NCI-H146 treated with DMSO at 0.1 percent for 48 hours (cell line): ENCODE results near the gene TNIK.
"Not testable (repeated sequence)": the region's sequence is repeated elsewhere in the genome, so short reads cannot be mapped to it uniquely, and the experiment has no call there.

Source experiments
- DNase-seq: peaks from one replicate; lab custom pipeline; 2025; ENCODE audit not compliant: unreplicated experiment; lab: John Stamatoyannopoulos, UW

The TNIK gene

DNA sequence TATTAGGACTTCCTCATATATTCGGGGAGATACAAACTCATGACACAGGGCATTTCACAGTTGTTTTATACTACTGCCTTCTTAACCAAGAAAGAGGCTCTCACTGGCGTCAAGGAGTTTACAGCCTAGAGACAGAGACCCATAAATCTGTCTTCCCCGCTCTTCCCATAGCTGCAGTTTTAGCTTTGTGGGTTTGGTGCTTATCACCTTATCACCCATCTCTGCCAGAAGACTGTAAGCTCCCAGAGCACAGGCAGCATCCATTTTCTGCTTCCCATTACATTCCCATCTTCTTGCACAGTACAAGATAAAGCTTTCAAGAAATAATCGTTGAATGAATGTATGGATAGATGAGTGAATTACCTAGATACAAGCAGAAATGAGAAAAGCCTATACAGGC, 144.3 kb downstream of the TNIK start:
- DNase-seq: no peak

DNA sequence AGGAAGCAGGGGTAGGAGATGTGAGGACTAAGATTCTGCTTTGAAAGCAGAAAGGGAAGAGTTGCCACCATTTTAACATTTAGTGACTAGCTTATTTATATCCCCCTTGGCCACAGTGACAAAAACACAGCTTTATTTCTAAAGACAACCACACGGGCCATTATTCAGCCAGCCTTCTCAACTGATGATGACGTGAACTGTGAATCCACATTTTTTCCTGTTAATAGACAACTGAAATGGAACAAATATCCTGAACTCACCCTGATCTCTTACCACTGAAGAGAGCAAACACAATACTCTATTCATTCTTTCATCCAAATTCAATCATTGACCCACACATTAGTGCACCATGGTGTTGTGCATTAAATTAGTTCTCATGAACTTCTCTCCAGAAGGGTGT, 145.1 kb downstream of the TNIK start:
- DNase-seq: no peak

DNA sequence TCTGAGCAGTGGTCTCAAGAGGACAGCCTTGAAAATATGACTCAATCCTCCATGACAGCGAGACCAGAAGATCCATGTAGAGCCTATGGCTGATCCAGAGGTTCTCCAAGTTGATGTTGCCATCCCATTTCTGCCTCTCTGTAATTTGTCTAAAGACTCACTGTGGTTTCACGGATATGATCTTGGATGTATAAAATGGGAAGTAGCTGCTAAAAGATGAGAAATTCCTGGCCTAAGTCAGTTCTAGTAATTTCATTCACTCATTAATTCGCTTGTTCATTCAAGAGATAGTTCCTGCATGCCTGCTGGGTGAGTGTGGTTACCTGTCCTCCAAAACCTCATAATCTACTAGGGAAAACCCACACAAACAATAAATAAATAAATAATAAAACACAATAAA, 145.9 kb downstream of the TNIK start:
- DNase-seq: no peak

DNA sequence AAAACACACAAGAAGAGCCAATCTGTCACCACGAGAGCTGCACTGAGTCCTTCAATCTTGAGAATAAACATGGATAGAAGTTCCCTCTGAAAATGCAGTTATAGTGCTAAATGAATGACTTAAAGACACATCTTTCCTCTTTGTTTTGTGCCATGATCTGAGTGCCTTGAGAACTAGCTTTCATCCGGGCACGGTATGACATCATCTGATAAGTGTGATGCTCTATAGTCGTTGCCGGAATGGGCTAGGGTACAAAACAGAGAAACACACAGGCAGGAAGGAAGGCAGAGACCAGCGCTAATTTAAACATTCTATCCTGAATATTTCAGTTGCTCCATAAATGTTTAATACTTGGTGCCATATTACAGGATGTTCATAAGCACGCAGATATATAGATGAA, 146.5 kb downstream of the TNIK start:
- DNase-seq: no peak

DNA sequence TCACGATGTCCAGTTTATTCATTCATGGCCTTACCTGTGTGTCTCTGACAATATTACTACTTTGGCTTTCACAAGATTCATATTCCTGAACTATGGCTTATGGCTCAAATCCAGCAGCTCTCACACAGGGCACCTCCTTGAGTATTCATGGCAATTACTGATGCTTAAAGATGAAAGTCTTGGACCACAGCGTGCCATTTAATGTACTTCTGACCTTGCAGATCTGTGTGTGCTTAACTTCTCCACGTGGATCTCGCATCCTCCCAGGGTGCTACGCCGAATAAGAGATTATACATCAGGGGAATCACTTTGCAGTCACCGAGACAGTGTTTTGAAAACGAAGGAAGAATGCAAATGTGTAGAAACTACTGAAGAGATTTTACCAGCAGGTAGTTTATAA, 147.5 kb downstream of the TNIK start:
- DNase-seq: no peak

DNA sequence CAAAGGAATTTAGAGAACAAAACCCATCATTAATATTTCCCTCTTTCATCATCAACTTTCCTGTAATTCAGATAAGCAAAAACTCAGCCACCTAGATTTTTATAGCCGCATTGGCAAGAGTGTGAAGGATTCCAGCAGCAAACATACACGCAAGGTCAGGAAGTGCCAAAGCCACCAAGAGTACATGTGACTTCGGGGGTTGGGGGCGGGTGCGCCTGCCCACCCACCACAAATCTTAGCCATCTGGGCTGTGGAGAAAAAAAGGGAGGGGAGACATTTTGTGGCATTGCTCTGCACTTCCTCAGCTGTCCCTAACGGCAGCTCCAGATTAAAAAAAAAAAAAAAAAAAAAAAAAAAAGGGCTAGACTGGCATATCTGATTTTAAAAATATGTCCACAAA, 148.4 kb downstream of the TNIK start:
- no peak for DNase-seq

DNA sequence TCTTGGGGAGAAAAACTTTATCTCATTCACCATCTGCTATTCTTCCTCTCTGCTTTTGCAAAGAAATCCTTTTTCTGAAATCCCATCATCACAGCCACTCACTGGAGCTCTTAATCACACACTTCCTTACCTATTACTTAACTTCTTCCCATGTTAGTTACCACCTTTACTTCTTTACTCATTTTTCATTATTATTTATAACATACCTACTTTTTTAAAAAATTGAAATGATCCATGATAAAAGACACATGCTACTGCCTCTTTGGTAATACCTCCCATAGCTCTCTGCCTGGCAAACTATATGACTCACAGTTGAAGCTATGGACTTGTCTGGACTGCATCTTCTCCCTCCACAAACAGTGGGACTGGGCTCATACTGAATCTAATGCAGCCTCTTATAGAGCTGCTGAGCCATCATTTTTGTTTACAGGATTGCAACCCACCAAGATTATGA, 150.3 kb downstream of the TNIK start:
- DNase-seq: no peak

DNA sequence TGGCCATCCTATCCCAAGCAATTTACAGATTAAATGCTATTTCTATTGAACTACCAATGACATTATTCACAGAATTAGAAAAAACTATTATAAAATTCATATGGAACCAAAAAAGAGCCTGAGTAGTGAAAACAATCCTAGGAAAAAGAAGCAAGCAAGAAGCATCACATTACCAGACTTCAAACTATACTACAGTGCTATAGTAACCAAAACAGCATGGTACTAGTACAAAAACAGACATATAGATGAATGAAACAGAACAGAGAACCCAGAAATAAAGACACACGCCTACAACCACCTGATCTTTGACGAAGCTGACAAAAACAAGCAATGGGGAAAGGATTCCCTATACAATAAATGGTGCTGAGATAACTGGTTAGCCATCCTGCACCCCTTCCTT, 152.2 kb downstream of the TNIK start:
- DNase-seq: no peak

DNA sequence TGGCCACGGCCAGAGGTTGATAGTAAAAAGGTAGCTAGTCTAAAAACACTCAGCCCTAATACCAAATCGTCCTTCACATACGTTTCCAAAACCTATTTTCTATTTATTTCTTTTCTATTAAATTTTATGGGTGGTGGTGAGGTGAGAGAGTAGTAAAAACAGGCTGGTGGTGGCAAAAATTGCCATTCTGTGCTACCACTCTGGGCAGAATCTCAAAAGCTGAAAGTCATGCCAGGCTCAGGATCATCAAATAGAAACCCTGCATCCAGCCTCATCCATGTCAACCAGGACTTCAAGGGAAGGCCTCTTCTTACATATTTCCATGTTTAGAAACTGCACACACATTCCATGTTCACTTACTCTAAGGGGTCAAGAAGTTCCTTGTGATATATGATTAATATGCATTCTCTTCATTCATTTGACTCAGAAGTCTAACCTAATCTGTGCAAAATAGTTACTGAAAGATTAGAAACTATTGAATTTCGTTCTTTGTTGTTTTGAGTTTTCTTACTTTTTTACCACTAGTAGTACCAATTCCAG, 153.1 kb downstream of the TNIK start:
- no peak for DNase-seq

DNA sequence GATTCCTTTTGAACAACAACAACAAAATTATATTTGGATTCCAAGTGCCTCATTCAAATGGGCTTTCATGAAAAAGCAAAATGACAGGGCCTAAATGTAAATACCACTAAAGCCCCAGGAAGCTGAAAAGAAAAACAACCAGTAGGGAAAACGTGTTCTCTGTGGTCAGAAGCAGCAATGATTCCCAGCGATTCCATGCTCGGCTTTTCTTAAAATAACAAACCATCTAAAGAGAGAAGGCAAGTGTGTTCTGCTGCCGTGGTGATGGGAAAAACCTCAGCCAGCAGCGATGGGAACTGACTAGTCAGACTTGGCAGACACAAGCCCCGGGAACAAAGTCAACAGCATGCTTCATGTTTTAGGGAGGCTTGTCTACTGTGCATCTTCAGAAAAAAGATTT, 153.6 kb downstream of the TNIK start:
- no peak for DNase-seq

DNA sequence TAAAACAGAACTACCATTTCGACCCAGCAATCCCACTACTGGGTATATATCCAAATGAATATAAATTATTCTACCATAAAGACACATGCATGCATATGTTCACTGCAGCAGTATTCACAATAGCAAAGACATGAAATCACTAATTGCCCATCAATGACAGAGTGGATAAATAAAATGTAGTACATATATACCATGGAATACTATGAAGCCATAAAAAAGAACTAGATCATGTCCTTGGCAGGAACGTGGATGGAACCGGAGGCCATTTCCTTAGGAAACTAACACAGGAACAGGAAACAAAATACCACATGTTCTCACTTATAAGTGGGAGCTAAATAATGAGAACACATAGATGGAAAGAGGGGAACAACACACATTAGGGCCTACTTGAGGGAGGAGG, 154.4 kb downstream of the TNIK start:
- DNase-seq: not testable (repeated sequence)

DNA sequence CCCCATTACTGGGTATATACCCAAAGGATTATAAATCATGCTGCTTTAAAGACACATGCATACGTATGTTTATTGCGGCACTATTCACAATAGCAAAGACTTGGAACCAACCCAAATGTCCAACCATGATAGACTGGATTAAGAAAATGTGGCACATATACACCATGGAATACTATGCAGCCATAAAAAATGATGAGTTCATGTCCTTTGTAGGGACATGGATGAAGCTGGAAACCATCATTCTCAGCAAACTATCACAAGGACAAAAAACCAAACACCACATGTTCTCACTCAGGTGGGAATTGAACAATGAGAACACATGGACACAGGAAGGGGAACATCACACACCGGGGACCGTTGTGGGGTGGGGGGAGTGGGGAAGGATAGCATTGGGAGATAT, 155.7 kb downstream of the TNIK start:
- DNase-seq: not testable (repeated sequence)

DNA sequence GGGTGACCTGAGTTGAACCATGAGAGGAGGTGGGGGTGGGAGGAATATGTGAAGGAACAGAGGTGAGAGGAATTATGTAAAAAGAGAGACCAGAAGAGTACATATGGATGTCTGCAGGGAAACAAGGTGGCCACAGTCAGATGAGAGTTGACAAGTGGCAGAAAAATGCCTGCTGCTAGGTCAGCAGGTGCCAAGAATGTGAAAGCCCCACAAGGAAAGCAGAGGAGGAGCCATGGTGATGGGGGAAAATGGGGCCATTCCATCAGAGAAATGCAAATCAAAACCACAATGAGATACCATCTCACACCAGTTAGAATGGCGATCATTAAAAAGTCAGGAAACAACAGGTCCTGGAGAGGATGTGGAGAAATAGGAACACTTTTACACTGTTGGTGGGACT, 156.2 kb downstream of the TNIK start:
- not testable (repeated sequence) for DNase-seq

DNA sequence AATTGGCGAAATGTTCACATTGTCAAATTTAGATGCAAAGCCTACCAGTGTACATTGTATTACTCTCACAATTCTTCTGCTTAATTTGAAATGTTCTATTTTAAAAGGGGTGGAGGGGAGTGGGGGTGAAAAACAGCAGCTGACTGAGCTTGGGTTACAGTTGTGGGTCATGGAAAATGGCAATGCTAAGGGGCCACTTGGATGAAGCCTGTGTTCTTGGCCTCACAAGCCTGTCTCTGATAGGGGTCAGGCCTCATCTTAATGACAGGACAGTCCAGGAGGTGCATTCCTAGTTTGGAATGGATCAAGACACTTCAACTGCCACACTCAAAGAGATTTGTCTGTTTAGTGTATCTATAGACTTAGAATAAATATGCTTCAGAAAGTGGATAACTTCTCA, 158.2 kb downstream of the TNIK start:
- DNase-seq: no peak

DNA sequence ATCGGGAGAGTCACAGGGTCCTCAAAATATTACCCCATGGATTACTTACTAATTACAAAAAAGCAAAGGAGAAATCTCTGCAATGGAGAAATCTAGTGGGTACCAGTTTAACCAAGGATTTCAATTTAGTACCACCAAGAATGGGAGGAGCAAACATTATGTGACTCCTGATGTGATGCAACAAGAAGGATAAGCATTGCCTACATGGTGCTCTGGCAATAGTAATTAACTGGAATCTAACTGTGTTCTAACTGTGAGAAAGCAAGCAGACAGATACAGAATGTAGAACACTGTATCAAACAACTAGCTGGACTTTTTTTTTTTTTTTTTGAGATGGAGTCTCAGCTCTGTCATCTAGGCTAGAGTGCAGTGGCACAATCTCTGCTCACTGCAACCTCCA, 159.2 kb downstream of the TNIK start:
- no peak for DNase-seq

DNA sequence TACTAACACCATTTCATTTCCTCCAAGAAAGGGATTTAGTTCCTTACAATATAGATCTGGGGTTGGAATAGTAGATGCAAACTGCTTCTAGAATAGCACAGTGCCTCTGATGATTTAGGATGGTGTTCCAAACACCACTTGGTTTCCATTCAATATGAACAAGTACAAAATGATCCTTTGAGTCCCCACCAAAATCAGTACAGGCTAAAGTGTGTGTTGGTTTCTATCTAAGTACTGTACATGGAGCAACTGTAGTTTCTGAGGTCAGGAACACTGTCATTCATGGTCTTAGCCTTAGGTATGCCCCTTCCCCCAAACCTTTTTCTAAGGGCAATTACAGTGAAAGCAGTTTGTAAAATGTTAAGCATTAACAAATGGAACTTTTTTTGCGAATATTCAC, 162.3 kb downstream of the TNIK start:
- DNase-seq: no peak

DNA sequence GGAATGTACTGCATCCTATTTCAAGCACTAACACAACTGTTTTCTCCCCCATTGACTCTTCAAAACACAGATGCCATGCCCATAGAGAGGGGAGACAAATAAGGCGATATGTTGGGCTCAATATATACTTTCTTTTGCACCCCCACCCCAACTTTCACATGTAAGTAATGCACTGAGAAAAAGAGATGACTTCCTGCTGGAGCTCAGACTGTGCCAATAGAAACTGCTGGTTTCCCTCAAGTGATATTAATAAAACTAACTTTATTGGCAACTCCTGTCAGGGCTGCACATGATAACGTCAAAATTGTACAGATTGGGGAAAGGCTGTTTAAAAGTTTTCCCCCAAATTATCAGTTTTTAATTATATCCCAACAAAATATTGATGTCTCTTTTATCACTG, 163.0 kb downstream of the TNIK start:
- no peak for DNase-seq

DNA sequence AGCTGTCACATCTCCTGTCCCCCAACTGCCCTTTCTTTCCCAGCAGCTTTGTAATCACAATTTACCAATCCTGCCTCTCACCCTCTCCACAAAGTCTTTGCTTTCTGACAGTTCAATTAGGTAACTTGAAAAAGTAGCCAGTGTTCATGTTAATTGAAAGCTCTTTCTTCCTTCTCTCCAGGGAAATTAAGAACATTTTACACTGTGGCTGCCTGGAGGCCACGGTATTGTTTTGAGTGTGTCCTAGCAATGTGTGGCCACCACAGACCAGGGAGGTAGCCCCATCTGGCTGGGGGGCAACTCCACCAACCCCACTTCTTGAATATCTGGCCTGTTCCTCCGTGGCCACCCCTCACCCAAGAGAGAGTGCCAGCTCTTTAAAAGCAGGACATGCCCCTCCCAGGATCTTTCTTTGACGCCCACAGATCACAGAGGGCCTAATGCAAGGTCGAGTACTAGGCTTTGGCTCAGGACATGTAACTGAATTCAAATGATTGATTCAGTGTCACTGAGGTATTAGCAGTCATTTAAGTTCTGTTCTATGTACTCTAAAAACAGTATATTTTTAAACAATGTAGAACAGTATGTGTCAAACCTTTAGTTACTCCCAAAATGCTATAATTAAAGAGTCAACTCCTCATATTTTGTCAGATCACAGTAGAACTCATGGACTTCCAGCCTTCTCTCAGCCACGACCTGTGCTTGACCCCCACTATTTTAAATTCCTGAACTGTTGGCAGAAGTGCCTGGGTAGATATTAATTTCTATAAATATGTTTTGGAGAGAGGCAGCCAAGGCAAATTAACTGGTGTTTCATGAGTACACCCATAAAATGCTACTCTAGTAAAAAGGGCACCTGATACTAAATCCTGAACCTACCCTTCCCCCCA, 164.5 kb downstream of the TNIK start:
- DNase-seq: no peak

DNA sequence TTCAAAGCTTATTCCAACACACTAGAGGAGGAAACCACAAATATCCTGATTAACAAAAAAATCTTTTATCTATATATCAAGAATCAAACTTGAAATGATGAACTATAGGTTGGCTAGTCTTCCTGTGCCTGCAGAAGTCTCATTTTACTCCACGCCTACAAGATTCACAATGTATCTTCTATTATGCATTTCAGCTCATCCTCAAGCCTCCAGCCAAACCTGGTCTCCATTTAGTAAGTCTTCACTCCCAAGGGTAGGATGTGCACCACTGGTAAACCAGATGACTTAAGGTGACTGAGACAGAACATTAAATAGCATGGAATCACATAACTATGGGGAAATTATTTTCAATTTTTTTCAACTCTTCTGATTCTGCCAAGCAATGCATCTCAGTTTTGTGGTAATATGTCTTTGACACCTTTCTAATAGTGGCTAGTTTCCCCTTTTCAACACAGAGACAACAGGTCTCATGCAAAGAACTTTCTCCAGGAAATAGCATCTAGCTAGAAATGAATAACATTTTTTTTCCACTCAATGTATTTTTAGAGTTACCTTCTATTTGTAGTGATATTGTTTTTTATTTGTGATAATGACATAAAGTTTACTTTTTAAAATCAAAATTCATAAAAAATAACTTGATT, 166.9 kb downstream of the TNIK start:
- DNase-seq: no peak

DNA sequence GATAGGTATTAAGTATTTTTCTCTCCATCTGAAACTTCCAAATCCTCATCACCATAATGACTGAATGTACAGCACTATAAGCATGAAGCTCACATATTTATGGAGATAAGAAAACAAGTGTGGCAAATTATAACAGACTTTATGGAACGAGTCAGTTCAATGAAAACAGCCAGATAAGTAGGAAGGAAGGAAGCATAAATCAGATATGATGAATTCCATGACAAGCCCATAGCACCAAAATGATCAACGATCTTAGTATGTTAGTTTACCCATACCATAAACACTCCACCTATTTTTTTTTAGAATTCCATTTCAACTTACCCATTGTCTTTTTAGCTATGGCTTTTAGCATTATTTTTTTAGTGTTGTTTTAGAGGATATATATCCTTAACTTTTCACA, 169.5 kb downstream of the TNIK start:
- no peak for DNase-seq

DNA sequence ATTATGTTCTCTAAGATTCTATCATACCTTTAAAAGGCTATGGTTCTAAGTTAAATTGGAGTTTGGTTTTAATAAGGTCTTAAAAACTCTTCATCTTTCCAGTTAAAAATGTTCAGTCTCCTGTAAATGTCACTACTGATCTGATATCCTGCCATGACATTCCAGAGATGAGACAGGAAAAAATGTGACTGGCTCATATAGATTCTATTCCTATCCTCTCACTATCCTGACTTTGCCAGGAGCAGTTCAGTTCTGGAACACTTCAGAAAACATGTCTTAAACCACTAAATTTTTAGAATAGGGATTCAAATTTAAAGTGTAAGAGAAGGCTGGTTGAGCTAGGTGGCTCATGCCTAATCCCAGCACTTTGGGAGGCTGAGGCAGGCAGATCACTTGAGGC, 170.9 kb downstream of the TNIK start:
- no peak for DNase-seq

DNA sequence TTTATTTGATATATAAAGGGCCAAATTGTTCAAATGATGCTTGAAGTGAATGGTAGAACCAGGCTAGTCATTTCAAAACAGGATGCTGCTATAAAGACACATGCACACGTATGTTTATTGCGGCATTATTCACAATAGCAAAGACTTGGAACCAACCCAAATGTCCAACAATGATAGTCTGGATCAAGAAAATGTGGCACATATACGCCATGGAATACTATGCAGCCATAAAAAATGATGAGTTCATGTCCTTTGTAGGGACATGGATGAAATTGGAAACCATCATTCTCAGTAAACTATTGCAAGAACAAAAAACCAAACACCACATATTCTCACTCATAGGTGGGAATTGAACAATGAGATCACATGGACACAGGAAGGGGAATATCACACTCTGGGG, 172.4 kb downstream of the TNIK start:
- not testable (repeated sequence) for DNase-seq
